WTC11 (cell line): ENCODE data around the gene ZNF358.

Experiments
- CDX4 ChIP-seq: fragments of 250-450 bp; sonication (Bioruptor Pico); IDR thresholded peaks from 2 replicates; pipeline ENCODE4 v1.9.0; 2021; ENCODE audit warnings: moderate library complexity, mild to moderate bottlenecking, inconsistent platforms, borderline replicate concordance
- CREB1 ChIP-seq: sonication (generic); formaldehyde crosslinking; IDR thresholded peaks from 2 replicates; pipeline ENCODE4 v1.8.0; 2023; ENCODE audit warnings: mild to moderate bottlenecking, missing genetic modification reagents
- EMX1 ChIP-seq: fragments of 250-450 bp; sonication (Bioruptor Pico); IDR thresholded peaks from 2 replicates; pipeline ENCODE4 v1.8.0; 2021; ENCODE audit warnings: mild to moderate bottlenecking
- ESRRA ChIP-seq: sonication (generic); formaldehyde crosslinking; IDR thresholded peaks from 2 replicates; pipeline ENCODE4 v1.8.1; 2022; ENCODE audit warnings: mild to moderate bottlenecking, missing genetic modification reagents, borderline replicate concordance
- NFE2L1 ChIP-seq: sonication (generic); formaldehyde crosslinking; IDR thresholded peaks from 2 replicates; pipeline ENCODE4 v1.8.1; 2023; ENCODE audit warnings: missing genetic modification reagents
- NR2C2 ChIP-seq: sonication (generic); formaldehyde crosslinking; IDR thresholded peaks from 2 replicates; pipeline ENCODE4 v1.8.0; 2022; ENCODE audit warnings: mild to moderate bottlenecking, missing genetic modification reagents
- TEAD1 ChIP-seq: sonication (generic); formaldehyde crosslinking; IDR thresholded peaks from 2 replicates; pipeline ENCODE4 v1.8.0; 2022; ENCODE audit warnings: mild to moderate bottlenecking, missing genetic modification reagents
- ZNF219 ChIP-seq: sonication (generic); formaldehyde crosslinking; IDR thresholded peaks from 2 replicates; pipeline ENCODE4 v1.8.0; 2023; ENCODE audit warnings: missing genetic modification reagents, mild to moderate bottlenecking, borderline replicate concordance
- TF ChIP-seq, protein P1 (sequence below): fragments of 200-600 bp; IDR thresholded peaks from 2 replicates; pipeline ENCODE4 v1.8.0; 2022; ENCODE audit warnings: antibody characterized with exemption
- TF ChIP-seq, protein P2 (sequence below): sonication (generic); formaldehyde crosslinking; conservative IDR thresholded peaks from 2 replicates; pipeline ENCODE4 v1.8.1; 2023; ENCODE audit warnings: mild to moderate bottlenecking, low read depth, missing genetic modification reagents, moderate library complexity
- TF ChIP-seq, protein P3 (sequence below): sonication (generic); formaldehyde crosslinking; IDR thresholded peaks from 2 replicates; pipeline ENCODE4 v1.8.1; 2023; ENCODE audit warnings: mild to moderate bottlenecking, missing genetic modification reagents, moderate library complexity

GRCh38 chr19:7500811-7501450 is 15.0 kb upstream of the ZNF358 start:
- peak; percentile 99 for TF ChIP-seq CREB1 (CRISPR knock-in tag)
- peak; percentile 95 for TF ChIP-seq ZNF219
- TF ChIP-seq, protein P1, sequence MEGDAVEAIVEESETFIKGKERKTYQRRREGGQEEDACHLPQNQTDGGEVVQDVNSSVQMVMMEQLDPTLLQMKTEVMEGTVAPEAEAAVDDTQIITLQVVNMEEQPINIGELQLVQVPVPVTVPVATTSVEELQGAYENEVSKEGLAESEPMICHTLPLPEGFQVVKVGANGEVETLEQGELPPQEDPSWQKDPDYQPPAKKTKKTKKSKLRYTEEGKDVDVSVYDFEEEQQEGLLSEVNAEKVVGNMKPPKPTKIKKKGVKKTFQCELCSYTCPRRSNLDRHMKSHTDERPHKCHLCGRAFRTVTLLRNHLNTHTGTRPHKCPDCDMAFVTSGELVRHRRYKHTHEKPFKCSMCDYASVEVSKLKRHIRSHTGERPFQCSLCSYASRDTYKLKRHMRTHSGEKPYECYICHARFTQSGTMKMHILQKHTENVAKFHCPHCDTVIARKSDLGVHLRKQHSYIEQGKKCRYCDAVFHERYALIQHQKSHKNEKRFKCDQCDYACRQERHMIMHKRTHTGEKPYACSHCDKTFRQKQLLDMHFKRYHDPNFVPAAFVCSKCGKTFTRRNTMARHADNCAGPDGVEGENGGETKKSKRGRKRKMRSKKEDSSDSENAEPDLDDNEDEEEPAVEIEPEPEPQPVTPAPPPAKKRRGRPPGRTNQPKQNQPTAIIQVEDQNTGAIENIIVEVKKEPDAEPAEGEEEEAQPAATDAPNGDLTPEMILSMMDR, result no peak
- TF ChIP-seq, protein P2, sequence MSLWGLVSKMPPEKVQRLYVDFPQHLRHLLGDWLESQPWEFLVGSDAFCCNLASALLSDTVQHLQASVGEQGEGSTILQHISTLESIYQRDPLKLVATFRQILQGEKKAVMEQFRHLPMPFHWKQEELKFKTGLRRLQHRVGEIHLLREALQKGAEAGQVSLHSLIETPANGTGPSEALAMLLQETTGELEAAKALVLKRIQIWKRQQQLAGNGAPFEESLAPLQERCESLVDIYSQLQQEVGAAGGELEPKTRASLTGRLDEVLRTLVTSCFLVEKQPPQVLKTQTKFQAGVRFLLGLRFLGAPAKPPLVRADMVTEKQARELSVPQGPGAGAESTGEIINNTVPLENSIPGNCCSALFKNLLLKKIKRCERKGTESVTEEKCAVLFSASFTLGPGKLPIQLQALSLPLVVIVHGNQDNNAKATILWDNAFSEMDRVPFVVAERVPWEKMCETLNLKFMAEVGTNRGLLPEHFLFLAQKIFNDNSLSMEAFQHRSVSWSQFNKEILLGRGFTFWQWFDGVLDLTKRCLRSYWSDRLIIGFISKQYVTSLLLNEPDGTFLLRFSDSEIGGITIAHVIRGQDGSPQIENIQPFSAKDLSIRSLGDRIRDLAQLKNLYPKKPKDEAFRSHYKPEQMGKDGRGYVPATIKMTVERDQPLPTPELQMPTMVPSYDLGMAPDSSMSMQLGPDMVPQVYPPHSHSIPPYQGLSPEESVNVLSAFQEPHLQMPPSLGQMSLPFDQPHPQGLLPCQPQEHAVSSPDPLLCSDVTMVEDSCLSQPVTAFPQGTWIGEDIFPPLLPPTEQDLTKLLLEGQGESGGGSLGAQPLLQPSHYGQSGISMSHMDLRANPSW (CRISPR knock-in tag), result peak; percentile 97
- peak; percentile 98 for TF ChIP-seq NFE2L1 (CRISPR knock-in tag)
- no peak for TF ChIP-seq EMX1 (CRISPR knock-in tag)
- TF ChIP-seq, protein P3, sequence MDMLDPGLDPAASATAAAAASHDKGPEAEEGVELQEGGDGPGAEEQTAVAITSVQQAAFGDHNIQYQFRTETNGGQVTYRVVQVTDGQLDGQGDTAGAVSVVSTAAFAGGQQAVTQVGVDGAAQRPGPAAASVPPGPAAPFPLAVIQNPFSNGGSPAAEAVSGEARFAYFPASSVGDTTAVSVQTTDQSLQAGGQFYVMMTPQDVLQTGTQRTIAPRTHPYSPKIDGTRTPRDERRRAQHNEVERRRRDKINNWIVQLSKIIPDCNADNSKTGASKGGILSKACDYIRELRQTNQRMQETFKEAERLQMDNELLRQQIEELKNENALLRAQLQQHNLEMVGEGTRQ (CRISPR knock-in tag), result peak; percentile 43; the same call in 1 of the 2 replicates
- TF ChIP-seq CDX4 (CRISPR knock-in tag), result no peak
- TF ChIP-seq TEAD1 (CRISPR knock-in tag), result peak; percentile 99
- TF ChIP-seq NR2C2, result peak; percentile 91
- TF ChIP-seq ESRRA (CRISPR knock-in tag), result peak; percentile 99
